Measurements from ENCODE around the gene LRP8. TPM values are rescaled to one million over a fixed set of nuclear protein-coding genes. Genes with fewer than 3 reads are reported as not detected.

Gene LRP8
- 25.6 and 28.6 TPM in 2 replicates for total RNA-seq (2014; rRNA removed; shearing (Covaris generic))
- 38.2 and 43.2 TPM in 2 replicates for polyA plus RNA-seq (2015; cell fraction: cytosol; rRNA removed)
- polyA plus RNA-seq (2015; cell fraction: nucleus; rRNA removed): 140 and 145 TPM in 2 replicates

DNA sequence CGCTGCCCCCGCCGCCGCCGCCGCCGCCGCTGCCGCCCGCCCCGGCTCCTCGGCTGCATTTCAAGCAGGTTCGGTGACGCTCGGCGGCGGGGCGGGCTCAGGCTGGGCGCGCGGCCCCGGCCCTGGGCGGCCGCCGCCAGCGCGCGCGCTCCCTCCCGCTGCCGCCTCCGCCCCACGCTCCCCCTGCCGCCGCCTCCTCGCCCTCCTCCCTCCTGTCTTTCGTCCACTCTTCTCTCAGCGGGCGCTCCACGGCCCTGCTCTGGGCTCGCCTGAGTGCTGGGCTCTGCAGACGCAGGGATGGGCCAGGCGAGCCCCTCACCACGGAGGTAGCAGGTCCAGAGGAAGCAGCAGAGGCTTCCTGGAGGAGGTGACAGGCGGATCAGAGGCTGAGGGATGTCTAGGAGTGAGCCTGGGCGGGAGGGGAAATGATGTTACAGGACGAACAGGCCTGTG lies at the start of gene LRP8:
Gene LRP8, minus strand, starts transcription at position 62 of the 453 bp plus-strand sequence. CDS start 158 bp downstream, outside the sequence.
- DNase-seq (ENCODE audit: low read depth, low spot score): peak; percentile 69
- in situ Hi-C loops (cut with HindIII; ENCODE audit: low pct_unique_long_range_greater_than_20kb, low sequenced_read_pairs): no loop called here

DNA sequence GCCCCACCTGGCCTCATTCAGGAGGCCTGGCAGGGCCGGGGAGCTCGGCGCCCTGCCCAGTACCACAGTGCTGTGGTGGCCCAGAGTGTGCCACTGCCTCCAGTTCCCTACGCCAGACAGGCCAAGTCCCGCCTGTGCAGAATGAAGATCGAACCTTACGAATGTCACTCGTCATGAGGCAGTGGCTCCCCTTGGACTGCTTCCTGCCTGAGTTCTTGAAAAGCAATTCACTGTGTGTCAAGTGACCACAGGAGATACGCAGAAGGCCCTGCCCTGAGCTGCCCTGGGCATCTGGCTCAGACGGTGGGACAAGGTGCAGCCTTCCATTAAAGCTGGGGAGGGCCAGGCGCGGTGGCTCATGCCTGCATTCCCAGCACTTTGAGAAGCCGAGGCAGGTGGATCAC lies 49.6 kb upstream of the LRP8 start:
- DNase-seq (ENCODE audit: low read depth, low spot score): no peak
- in situ Hi-C loops (cut with HindIII; ENCODE audit: low pct_unique_long_range_greater_than_20kb, low sequenced_read_pairs): no loop called here

DNA sequence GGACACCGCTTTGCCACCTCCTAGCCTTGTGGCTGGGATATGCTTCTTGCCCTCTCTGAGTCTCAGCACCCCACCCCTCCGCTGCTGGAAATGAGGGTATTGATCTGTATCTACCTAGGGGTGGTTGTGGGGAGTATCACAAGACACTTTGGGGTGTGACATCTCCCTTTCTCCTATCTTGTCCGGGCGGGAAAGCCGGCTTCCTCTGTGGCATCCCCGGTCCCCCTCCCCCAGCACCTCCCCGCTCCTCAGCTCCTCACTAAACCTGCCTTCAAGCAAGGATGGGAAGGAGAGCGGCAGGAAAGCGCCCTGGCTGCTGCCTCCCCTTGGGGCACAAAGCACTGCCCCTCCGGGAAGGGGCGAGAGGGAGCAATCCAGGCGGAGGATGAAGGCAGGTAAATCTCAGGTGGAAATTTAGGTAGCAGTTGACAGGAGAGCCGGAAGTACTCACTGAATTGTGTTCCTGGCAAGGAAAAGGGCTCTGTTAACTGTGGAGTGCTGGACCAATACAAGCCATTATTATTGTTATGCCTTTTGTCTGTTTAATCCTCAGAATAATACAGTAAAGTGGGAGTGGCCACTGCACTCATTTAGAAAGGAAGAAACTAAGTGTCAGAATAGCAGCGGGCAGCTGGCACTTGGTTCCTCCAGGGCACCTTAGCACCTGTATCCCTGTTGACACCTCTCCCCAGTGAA lies 49.0 kb upstream of the LRP8 start:
- DNase-seq (ENCODE audit: low read depth, low spot score): no peak
- in situ Hi-C loops (cut with HindIII; ENCODE audit: low pct_unique_long_range_greater_than_20kb, low sequenced_read_pairs): no loop called here

DNA sequence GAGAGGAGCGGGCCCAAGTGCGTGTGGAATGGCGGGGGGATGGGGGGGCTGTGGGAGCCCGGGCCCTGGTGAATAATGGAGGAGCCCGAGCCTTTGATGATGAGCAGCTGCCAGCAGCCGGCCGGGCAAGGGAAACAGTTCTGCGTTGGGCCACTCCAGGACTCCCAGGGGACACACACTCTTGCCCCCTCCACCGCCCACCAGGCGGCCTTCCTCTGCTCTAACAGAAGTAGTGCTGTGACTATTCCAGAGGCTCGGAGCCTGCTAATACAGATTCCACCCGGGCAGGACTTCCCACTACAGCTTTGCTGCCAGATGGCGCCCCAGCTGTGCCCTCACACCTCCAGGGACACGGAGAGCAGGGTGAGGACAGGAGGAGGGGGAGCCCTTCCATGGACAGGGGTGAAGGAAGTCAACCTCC lies 48.2 kb upstream of the LRP8 start:
- DNase-seq (ENCODE audit: low read depth, low spot score): no peak
- in situ Hi-C loops (cut with HindIII; ENCODE audit: low pct_unique_long_range_greater_than_20kb, low sequenced_read_pairs): no loop called here

- DNase-seq (ENCODE audit: low read depth, low spot score): no peak
- in situ Hi-C loops (cut with HindIII; ENCODE audit: low pct_unique_long_range_greater_than_20kb, low sequenced_read_pairs): no loop called here
Observed at GRCh38 chr1:53375440-53375839, 47.6 kb upstream of the LRP8 start.

DNA sequence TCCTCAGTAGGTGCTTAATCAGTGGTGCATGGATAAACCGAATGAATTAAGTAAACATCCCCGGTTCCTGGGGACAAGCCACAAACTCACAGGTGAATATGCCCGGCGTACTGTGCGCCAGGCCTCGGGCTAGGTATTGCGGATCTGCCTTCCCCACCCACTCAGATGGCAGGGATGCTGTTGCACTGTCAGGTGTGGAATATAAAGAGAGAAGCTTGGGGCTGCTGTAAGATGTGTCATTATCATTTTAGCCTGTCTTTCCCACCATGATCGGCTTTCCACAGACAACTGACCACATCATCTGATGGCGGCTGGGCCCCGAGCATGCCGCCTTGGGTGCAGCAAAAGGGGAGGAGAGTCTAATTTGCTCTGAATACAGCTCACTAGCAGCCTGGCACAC lies 45.4 kb upstream of the LRP8 start:
- DNase-seq (ENCODE audit: low read depth, low spot score): no peak
- in situ Hi-C loops (cut with HindIII; ENCODE audit: low pct_unique_long_range_greater_than_20kb, low sequenced_read_pairs): no loop called here

DNA sequence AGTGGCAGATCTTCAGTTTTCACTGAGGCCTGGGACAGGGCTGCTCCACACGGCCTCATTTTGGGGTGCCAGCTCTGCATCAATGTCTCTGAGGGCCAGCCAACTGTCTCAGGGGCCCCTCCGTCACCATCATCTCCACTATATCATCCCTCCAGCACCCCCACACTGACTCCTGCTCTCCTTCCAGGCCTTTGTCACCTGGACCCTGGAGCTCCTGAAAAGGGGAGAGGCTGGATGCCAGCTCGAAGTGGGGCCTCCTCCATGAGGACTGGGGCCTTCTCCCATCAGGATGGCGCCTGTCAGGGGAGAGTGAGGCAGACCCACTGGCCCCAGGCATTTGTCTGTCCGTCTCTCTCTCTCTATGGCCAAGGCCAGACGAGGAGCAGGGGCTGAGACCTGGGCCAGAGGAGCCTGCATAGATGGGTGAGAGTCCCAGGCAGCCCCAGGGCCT lies 44.7 kb upstream of the LRP8 start:
- in situ Hi-C loops (cut with HindIII; ENCODE audit: low pct_unique_long_range_greater_than_20kb, low sequenced_read_pairs): no loop called here
- no peak for DNase-seq (ENCODE audit: low read depth, low spot score)

GRCh38 chr1:53371851-53372250 lies 44.0 kb upstream of the LRP8 start:
- in situ Hi-C loops (cut with HindIII; ENCODE audit: low pct_unique_long_range_greater_than_20kb, low sequenced_read_pairs): no loop called here
- DNase-seq (ENCODE audit: low read depth, low spot score): no peak

- no peak for DNase-seq (ENCODE audit: low read depth, low spot score)
- in situ Hi-C loops (cut with HindIII; ENCODE audit: low pct_unique_long_range_greater_than_20kb, low sequenced_read_pairs): no loop called here
Observed at GRCh38 chr1:53371121-53371666, 43.3 kb upstream of the LRP8 start.

- DNase-seq (ENCODE audit: low read depth, low spot score): no peak
- in situ Hi-C loops (cut with HindIII; ENCODE audit: low pct_unique_long_range_greater_than_20kb, low sequenced_read_pairs): no loop called here
Observed at GRCh38 chr1:53370369-53370961, 42.6 kb upstream of the LRP8 start.

DNA sequence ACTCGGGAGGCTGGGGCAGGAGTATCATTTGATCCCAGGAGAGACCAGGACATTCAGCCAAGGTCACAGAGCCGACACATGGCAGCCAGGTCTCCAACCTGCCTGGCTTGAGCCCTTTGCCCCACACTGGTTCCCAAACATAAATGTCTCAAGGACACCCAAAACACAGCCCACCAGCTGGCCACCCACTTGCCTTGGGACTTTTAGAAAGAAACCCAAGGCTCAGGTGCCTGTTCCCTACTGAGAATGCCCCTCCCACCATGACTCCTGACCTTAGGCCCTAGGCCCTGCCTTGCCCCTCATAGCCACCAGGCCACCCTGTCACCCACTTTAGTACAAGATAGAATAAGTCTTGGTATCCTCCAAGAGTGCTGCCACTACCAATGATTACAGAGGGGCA lies 41.9 kb upstream of the LRP8 start:
- no peak for DNase-seq (ENCODE audit: low read depth, low spot score)
- in situ Hi-C loops (cut with HindIII; ENCODE audit: low pct_unique_long_range_greater_than_20kb, low sequenced_read_pairs): no loop called here

DNA sequence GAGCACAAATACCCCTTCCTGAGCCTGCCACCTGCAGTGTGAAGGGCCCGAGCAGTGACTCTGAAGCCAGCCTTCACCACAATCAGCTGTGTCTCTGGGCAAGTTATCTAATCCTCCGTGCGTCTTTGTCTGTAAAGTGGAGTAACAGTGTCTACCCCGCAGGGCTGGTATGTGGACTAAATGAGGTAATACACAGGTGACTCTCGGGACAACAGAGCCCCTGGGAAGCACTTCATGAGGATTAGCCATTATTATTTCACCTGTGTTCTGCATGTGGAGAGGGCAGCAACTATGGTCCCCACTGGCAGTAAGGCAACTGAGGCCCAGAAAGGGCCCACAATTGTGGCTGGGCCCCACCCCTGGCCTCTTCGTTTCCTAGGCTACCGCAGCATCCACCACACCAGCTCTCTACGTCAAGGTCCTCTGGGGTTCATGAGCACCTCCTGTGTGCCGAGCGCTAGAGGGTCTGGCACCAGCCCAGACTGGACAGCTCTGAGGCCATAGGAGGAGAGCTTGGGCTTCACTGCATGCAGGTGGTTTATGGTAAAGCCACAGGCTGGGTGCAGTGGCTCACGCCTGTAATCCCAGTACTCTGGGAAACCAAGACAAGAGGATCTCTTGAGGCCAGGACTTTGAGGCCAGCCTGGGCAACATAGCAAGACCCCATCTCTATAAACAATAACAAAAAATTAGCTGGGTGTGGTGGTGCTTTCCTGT lies 41.3 kb upstream of the LRP8 start:
- in situ Hi-C loops (cut with HindIII; ENCODE audit: low pct_unique_long_range_greater_than_20kb, low sequenced_read_pairs): no loop called here

DNA sequence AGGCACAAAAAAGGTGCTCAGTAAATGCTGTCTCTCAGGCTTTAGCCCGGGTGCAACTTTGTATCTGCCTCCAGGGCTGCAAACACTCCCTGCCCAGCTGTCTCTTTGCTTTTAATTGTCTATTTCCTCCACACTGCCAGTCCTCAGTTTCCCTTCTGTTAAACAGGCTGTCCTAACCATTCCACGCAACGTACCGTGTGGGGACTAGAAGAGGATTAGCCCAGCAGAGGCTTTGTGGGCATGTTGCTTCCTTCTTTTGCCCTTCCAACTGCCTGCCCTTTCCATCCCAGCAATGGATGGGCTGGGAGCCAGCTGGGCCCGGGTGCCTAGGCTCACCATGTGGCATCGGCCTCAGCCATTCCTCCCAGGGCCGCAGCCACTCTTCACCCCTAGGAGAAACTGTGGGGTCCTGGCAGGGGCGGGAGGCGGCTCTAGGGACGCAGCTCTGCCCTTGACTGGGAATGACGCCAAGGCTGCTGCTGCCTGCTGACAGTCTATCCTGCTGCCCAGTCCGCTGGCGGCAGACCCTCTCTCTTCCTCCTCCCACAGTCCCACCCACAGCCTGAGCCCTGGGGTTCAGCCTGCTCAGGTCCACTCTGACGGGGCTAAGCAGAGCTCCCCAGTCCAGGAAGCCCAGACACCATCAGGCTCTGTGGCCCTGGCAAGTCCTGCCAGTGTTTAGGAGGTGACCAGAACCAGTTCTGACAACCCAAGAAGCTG lies 40.6 kb upstream of the LRP8 start:
- no peak for DNase-seq (ENCODE audit: low read depth, low spot score)
- in situ Hi-C loops (cut with HindIII; ENCODE audit: low pct_unique_long_range_greater_than_20kb, low sequenced_read_pairs): no loop called here

More for the DNA sequence above, 41.3 kb upstream of the LRP8 start:
- no peak for DNase-seq (ENCODE audit: low read depth, low spot score)

GRCh38 chr1:53367503-53368313 lies 39.8 kb upstream of the LRP8 start:
- no peak for DNase-seq (ENCODE audit: low read depth, low spot score)
- in situ Hi-C loops (cut with HindIII; ENCODE audit: low pct_unique_long_range_greater_than_20kb, low sequenced_read_pairs): no loop called here

DNA sequence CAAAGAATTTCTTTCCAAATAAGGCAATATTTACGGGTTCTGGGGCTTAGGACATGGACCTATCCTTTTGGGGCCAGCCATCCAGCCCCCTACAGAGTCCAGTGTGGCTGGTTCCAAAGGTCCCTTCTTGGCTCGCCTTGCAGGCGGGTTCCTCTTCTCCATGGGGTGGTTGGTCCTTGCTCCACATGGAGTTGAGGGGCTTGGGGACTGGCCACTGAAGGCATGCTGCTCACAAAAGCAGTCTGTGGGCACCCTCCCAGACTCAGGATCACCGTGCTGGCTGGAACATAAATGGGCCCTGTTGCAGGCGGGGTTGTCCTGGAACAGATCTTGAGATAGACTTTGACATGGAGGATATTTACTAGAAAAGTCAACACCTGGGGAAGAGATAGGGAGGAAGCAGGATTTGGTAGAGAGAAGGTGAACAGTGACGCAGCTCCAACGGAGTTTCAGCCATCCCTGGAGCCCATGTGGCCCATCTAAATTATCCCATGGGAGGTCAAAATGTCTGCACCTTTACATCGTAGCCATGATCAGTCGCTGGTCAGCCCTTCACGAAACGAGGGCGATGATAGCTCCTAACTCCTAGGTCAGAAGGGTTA lies 39.1 kb upstream of the LRP8 start:
- in situ Hi-C loops (cut with HindIII; ENCODE audit: low pct_unique_long_range_greater_than_20kb, low sequenced_read_pairs): no loop called here
- no peak for DNase-seq (ENCODE audit: low read depth, low spot score)

DNA sequence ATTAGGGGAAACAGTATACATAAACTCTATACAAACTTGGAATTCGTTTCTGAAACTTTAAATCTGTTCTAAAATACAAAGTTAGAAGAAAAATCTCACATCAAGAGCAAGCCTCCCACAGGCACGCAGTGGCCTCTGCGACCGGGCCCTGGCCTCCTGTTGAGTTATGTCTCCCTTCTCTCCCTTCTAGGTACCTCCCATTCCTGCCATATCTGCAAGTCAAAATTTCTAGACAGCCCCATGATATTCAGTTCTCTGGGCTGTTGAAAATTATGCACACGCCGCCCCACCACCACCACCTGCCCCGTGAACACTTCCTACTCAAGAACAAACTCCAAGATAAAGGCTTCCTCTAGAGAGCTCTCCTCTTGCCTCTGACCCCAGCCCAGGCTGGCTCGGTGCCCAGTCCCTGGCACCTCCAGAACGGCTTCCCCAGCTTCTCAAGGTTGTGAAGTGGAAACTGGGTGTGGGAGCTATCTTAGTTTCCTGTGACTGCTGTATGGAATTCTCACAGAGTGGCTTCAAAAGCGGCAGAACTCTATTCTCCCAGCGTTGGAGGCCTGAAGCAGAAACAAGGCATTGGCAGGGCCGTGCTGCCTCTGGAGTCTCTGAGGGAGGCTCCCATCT lies 37.7 kb upstream of the LRP8 start:
- no peak for DNase-seq (ENCODE audit: low read depth, low spot score)
- in situ Hi-C loops (cut with HindIII; ENCODE audit: low pct_unique_long_range_greater_than_20kb, low sequenced_read_pairs): no loop called here
